IMR-90 (cell line): Measurements from ENCODE around the gene HOXB2. TPM values are rescaled to one million over a fixed set of nuclear protein-coding genes. Genes with fewer than 3 reads are reported as not detected.

Source experiments
- ATAC-seq: fragments of 200-7000 bp; cut with Tn5 transposase; 2 replicates; pipeline ENCODE4 v1.9.1; 2020; ENCODE audit warnings: low read depth, mild to moderate bottlenecking, moderate library complexity
- BruUV-seq: library from RNA; stranded (reverse); fragments of 400-500 nt; replicated peaks from 2 replicates; lab custom pipeline; 2021; lab: Mats Ljungman, UMichigan
- CTCF ChIA-PET: fragments of 300-600 bp; formaldehyde crosslinking; extraction: SDS; loops from one replicate; lab custom pipeline; 2021; ENCODE audit warnings: antibody characterized with exemption; lab: Yijun Ruan, JAX
- POLR2A ChIA-PET: fragments of 300-600 bp; sonication (Branson Sonifier 250); formaldehyde crosslinking; loops from one replicate; lab custom pipeline; 2022; ENCODE audit warnings: antibody characterized with exemption; ENCODE audit not compliant: unreplicated experiment; lab: Charles Lee
- DNase-seq: peaks from one replicate; pipeline ENCODE4 v3.0.0; 2013
- H2AFZ ChIP-seq: replicated peaks from 2 replicates; pipeline ENCODE3; 2013; ENCODE audit warnings: low read length, mild to moderate bottlenecking; ENCODE audit not compliant: poor library complexity
- H2AK5ac ChIP-seq: 2 replicates; pipeline ENCODE4 v1.6.1; 2013; ENCODE audit warnings: low read depth, low read length, inconsistent platforms
- H2AK9ac ChIP-seq: replicated peaks from 2 replicates; pipeline ENCODE3; 2013; ENCODE audit warnings: mild to moderate bottlenecking, low read depth, low read length, moderate library complexity; ENCODE audit not compliant: poor library complexity
- H2BK120ac ChIP-seq: 2 replicates; pipeline ENCODE4 v1.6.1; 2013; ENCODE audit warnings: low read depth, low read length, inconsistent platforms
- H2BK15ac ChIP-seq: 3 replicates; pipeline ENCODE4 v1.6.1; 2013; ENCODE audit warnings: low read depth, low read length, inconsistent platforms
- H2BK20ac ChIP-seq: 2 replicates; pipeline ENCODE4 v1.6.1; 2013; ENCODE audit warnings: low read depth, mild to moderate bottlenecking, inconsistent platforms, low read length, moderate library complexity
- H2BK5ac ChIP-seq: 2 replicates; pipeline ENCODE4 v1.6.1; 2013; ENCODE audit warnings: mild to moderate bottlenecking, low read depth, low read length, inconsistent platforms; ENCODE audit not compliant: poor library complexity, severe bottlenecking
- H3K14ac ChIP-seq: replicated peaks from 2 replicates; pipeline ENCODE4 v1.6.1; 2013; ENCODE audit warnings: low read depth, low read length, inconsistent platforms
- H3K18ac ChIP-seq: 2 replicates; pipeline ENCODE4 v1.6.1; 2013; ENCODE audit warnings: low read depth, low read length, control low read depth
- H3K23ac ChIP-seq: 2 replicates; pipeline ENCODE4 v1.6.1; 2013; ENCODE audit warnings: low read depth, low read length, inconsistent platforms
- H3K27ac ChIP-seq: 2 replicates; pipeline ENCODE4 v1.5.1; 2013; ENCODE audit warnings: mild to moderate bottlenecking, control low read depth, low read length; ENCODE audit not compliant: insufficient read depth
- H3K27me3 ChIP-seq: 2 replicates; pipeline ENCODE4 v1.6.1; 2013; ENCODE audit warnings: low read length; ENCODE audit not compliant: control insufficient read depth, insufficient read depth
- H3K36me3 ChIP-seq: 2 replicates; pipeline ENCODE4 v1.6.1; 2013; ENCODE audit warnings: low read length, mixed read lengths; ENCODE audit not compliant: control insufficient read depth, insufficient read depth
- H3K4ac ChIP-seq: 2 replicates; pipeline ENCODE4 v1.6.1; 2013; ENCODE audit warnings: low read depth, low read length, inconsistent platforms
- H3K4me1 ChIP-seq: 2 replicates; pipeline ENCODE4 v1.6.1; 2013; ENCODE audit warnings: low read length, mixed read lengths; ENCODE audit not compliant: control insufficient read depth, insufficient read depth
- H3K4me2 ChIP-seq: 2 replicates; pipeline ENCODE4 v1.6.1; 2013; ENCODE audit warnings: low read depth, mild to moderate bottlenecking, control low read depth, low read length, moderate library complexity
- H3K4me3 ChIP-seq: 2 replicates; pipeline ENCODE4 v1.5.1; 2013; ENCODE audit warnings: low read depth, mild to moderate bottlenecking, control low read depth, low read length, moderate library complexity; ENCODE audit not compliant: insufficient read depth
- H3K56ac ChIP-seq: 2 replicates; pipeline ENCODE4 v1.6.1; 2013; ENCODE audit warnings: low read length, inconsistent platforms; ENCODE audit not compliant: insufficient read depth; ENCODE audit errors: extremely low read depth
- H3K79me1 ChIP-seq, 2 experiments: 2 replicates each; pipeline ENCODE4 v1.6.1; 2013; ENCODE audit warnings: low read length in 2 of 2, inconsistent platforms in 1 of 2, low read depth in 1 of 2
- H3K9ac ChIP-seq: 2 replicates; pipeline ENCODE4 v1.6.1; 2013; ENCODE audit warnings: low read depth, low read length, control low read depth
- H3K9me1 ChIP-seq: 2 replicates; pipeline ENCODE4 v1.6.1; 2013; ENCODE audit warnings: low read length, inconsistent platforms; ENCODE audit not compliant: insufficient read depth
- H3K9me3 ChIP-seq: 2 replicates; pipeline ENCODE4 v1.6.1; 2013; ENCODE audit warnings: low read length; ENCODE audit not compliant: control insufficient read depth, insufficient read depth
- H4K20me1 ChIP-seq: 2 replicates; pipeline ENCODE4 v1.6.1; 2013; ENCODE audit warnings: low read length, inconsistent platforms; ENCODE audit not compliant: insufficient read depth
- H4K5ac ChIP-seq: 2 replicates; pipeline ENCODE4 v1.6.1; 2013; ENCODE audit warnings: mild to moderate bottlenecking, low read depth, low read length, control low read depth
- H4K8ac ChIP-seq, 2 experiments: 2 replicates each; pipeline ENCODE4 v1.6.1; 2013; ENCODE audit warnings: low read depth in 2 of 2, low read length in 2 of 2, control low read depth in 1 of 2, inconsistent platforms in 1 of 2
- H4K91ac ChIP-seq: 2 replicates; pipeline ENCODE4 v1.6.1; 2013; ENCODE audit warnings: low read depth, low read length, inconsistent platforms; ENCODE audit not compliant: insufficient read depth
- CEBPB ChIP-seq: IDR thresholded peaks from 2 replicates; pipeline ENCODE4 v1.6.1; 2012; ENCODE audit warnings: low read depth, low read length, improper control_type of control experiment
- CHD1 ChIP-seq: IDR thresholded peaks from 2 replicates; pipeline ENCODE4 v1.6.1; 2012; ENCODE audit warnings: low read depth, low read length, improper control_type of control experiment
- CTCF ChIP-seq: conservative IDR thresholded peaks from 2 replicates; pipeline ENCODE4 v1.5.1; 2012; ENCODE audit warnings: mild to moderate bottlenecking, low read depth, low read length, improper control_type of control experiment
- MAFK ChIP-seq: IDR thresholded peaks from 2 replicates; pipeline ENCODE4 v1.6.1; 2012; ENCODE audit warnings: low read depth, low read length, improper control_type of control experiment
- NFE2L2 ChIP-seq: fragments of 150-350 bp; IDR thresholded peaks from 2 replicates; pipeline ENCODE4 v1.6.1; 2016; ENCODE audit warnings: low read depth, mild to moderate bottlenecking, low read length
- POLR2A ChIP-seq: IDR thresholded peaks from 2 replicates; pipeline ENCODE4 v1.6.1; 2012; ENCODE audit warnings: mild to moderate bottlenecking, low read depth, low read length
- RCOR1 ChIP-seq: IDR thresholded peaks from 2 replicates; pipeline ENCODE4 v1.6.1; 2012; ENCODE audit warnings: mild to moderate bottlenecking, low read length, improper control_type of control experiment; ENCODE audit not compliant: insufficient replicate concordance
- SMC3 ChIP-seq: fragments of 150-350 bp; IDR thresholded peaks from 2 replicates; pipeline ENCODE4 v1.6.1; 2016; ENCODE audit warnings: low read depth, mild to moderate bottlenecking, antibody characterized with exemption, low read length, moderate library complexity
- WGBS, 2 experiments: methylation state at CpG; one replicate each; pipeline versions ENCODE4 v1.1.5 to v1.1.7; 2013; ENCODE audit warnings: missing lambda C conversion rate in 2 of 2; ENCODE audit not compliant: insufficient read length in 1 of 2; ENCODE audit errors: extremely low coverage in 2 of 2; 5-methylcytosine and 5-hydroxymethylcytosine counted together
- dilution Hi-C: fragments of 300-500 bp; cut with HindIII; formaldehyde crosslinking; loops from one replicate; pipeline ENCODE4 v1.14.3; 2018; ENCODE audit warnings: low sequenced_read_pairs; ENCODE audit not compliant: unreplicated experiment
- in situ Hi-C: fragments of 300-500 bp; cut with MboI; formaldehyde crosslinking; loops from 3 replicates; pipeline ENCODE4 v1.14.3; 2019; ENCODE audit warnings: low sequenced_read_pairs, inconsistent platforms, mixed read lengths
- intact Hi-C: fragments of 100-400 bp; cut with micrococcal nuclease; formaldehyde crosslinking; loops from 2 replicates; pipeline ENCODE4 v1.10.0; 2022
- polyA plus RNA-seq, 3 experiments: library from polyadenylated mRNA; depleted of rRNA; stranded (reverse); fragments of >200 nt; gene quantifications; 2 replicates each; pipeline ENCODE4 v1.2.3, GENCODE V29; 2012; ENCODE audit warnings: low replicate concordance in 1 of 3
- total RNA-seq: library from RNA; depleted of rRNA; stranded (reverse); fragments of >200 nt; gene quantifications from 2 replicates; pipeline ENCODE4 v1.2.3, GENCODE V29; 2012
- TF ChIP-seq, protein P1 (sequence below): fragments of 150-350 bp; IDR thresholded peaks from 2 replicates; pipeline ENCODE4 v1.6.1; 2016; ENCODE audit warnings: low read depth, mild to moderate bottlenecking, low read length, moderate library complexity, borderline replicate concordance

The HOXB2 gene
- total and polyA plus RNA-seq, 2 of the 4 experiments (the other 2 are of a cell fraction), result 2.7 to 29.9 TPM

DNA sequence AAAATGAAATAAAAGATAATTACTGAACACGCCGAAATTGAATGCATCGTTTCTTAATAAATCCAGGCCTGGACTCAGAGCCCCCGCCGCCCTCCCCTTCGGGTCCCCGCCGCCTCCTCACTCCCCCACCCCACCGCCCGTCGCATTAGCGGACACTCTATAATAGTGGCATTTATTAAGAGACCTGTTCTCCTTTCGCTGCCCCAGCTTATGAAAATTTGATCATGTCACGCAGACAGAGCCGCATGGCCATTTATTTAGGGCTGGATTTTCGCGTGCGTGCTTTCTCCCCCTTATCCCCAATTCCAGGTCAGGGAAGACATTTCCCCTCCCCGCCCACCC lies 6.3 kb upstream of the HOXB2 start:
- Histone ChIP-seq H2BK20ac (peak overlapping the region; percentile 26; the same call in 1 of the 2 replicates), H2AK5ac (peak overlapping the region; percentile 59), H3K4me2 (peak overlapping the region; percentile 68), H2AFZ (no peak overlapping the region), H3K4me1 (peaks cover 42% of the 10 kb centered on the region), H4K91ac (peak overlapping the region; percentile 88), H3K18ac (peak overlapping the region; percentile 40), H3K27ac (peak overlapping the region; percentile 96), H3K9me1 (no peaks in the 10 kb centered on the region), H3K36me3 (peaks cover 33% of the 10 kb centered on the region), H3K4ac (peak overlapping the region; percentile 94), H3K56ac (0 out of 2 replicates have a peak overlapping the region, but pooled peaks have one; percentile 73), H3K79me1 (peaks cover 4 to 16% of the 10 kb centered on the region in 2 experiments; a peak in 2 of 4 replicates), H4K5ac (peak overlapping the region; percentile 9; the same call in 1 of the 2 replicates), H3K9me3 (no peaks in the 10 kb centered on the region), H2BK120ac (peak overlapping the region; percentile 89), H2BK15ac (no peak overlapping the region; the same call in 2 of the 3 replicates), H4K8ac (peak overlapping the region; percentile 76 to 89; a peak in 3 of 4 replicates), H4K20me1 (no peaks in the 10 kb centered on the region), H3K14ac (peak overlapping the region; percentile 83), H2BK5ac (peak overlapping the region; percentile 93), H3K9ac (peak overlapping the region; percentile 73), H3K4me3 (no peak overlapping the region), H2AK9ac (peak overlapping the region; percentile 66), H3K23ac (peak overlapping the region; percentile 91), H3K27me3 (no peaks in the 10 kb centered on the region)
- intact Hi-C loops, result no loop called here
- TF ChIP-seq, protein P1, sequence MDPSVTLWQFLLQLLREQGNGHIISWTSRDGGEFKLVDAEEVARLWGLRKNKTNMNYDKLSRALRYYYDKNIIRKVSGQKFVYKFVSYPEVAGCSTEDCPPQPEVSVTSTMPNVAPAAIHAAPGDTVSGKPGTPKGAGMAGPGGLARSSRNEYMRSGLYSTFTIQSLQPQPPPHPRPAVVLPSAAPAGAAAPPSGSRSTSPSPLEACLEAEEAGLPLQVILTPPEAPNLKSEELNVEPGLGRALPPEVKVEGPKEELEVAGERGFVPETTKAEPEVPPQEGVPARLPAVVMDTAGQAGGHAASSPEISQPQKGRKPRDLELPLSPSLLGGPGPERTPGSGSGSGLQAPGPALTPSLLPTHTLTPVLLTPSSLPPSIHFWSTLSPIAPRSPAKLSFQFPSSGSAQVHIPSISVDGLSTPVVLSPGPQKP, result no peak
- no peak for TF ChIP-seq RCOR1
- no peak for TF ChIP-seq SMC3
- TF ChIP-seq CTCF, result no peak
- no peak for TF ChIP-seq CEBPB
- TF ChIP-seq MAFK, result no peak
- TF ChIP-seq CHD1, result no peak
- TF ChIP-seq NFE2L2, result no peak
- no peak for TF ChIP-seq POLR2A
- ChIA-PET CTCF (no interaction called here), POLR2A (no interaction called here)
- DNase-seq (peak; percentile 42), ATAC-seq (no peak)
- in situ Hi-C loops, result no loop called here
- dilution Hi-C loops, result no loop called here
- WGBS, 2 experiments, result no CpG with 5 or more reads among the region's 19 CpGs
- no TSS peak for BruUV-seq
